GM12872 (cell line): ENCODE data around the gene APOC3.
A peak's percentile ranks its signal among the peaks of the same experiment; 100 is the strongest.

Experiments used
- CTCF ChIP-seq: IDR thresholded peaks from 3 replicates; pipeline ENCODE4 v1.5.1; 2011; ENCODE audit warnings: low read depth, mild to moderate bottlenecking, low read length, moderate library complexity; ENCODE audit not compliant: insufficient read depth

APOC3 gene

GRCh38 chr11:116874251-116874650, 44.5 kb downstream of the APOC3 start:
- TF ChIP-seq CTCF, result no peak

DNA sequence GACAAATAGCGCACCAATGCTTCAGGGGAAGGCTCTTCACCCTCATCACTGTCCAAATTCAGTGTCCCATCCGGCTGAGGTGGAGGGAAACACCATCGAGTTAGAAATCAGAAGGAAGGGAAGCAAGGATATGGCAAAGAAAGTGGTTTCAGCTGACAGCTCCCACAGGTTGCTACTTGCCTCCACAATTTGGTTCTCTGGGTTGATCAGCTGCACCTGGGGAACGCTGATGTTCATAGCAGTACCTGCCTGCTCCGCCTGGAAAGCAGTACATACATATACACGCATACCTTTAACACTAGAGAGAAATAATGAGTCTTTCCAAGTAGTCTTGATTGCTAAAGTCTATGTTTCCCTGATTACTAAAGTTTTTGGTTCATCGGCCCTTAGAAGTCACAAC, 45.5 kb downstream of the APOC3 start:
- TF ChIP-seq CTCF, result no peak

DNA sequence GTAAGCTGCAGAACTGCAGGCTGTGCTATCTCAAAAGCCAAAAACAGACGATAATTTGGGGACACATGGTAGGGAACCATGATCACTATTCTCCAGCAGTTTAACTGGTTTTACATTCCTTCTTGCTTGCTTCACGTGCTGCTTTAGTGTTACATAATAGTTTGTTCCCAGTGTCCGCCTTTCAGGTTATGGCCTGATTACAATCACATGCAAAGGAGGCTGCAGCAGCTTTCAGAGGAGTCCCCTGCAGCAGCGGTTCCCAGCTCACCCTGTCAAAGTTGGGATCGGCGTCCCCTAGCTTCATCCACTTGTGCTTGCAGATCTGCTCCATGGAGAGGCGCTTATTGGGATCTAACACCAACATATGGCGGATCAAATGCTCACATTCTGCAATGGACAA, 46.9 kb downstream of the APOC3 start:
- TF ChIP-seq CTCF, result no peak

DNA sequence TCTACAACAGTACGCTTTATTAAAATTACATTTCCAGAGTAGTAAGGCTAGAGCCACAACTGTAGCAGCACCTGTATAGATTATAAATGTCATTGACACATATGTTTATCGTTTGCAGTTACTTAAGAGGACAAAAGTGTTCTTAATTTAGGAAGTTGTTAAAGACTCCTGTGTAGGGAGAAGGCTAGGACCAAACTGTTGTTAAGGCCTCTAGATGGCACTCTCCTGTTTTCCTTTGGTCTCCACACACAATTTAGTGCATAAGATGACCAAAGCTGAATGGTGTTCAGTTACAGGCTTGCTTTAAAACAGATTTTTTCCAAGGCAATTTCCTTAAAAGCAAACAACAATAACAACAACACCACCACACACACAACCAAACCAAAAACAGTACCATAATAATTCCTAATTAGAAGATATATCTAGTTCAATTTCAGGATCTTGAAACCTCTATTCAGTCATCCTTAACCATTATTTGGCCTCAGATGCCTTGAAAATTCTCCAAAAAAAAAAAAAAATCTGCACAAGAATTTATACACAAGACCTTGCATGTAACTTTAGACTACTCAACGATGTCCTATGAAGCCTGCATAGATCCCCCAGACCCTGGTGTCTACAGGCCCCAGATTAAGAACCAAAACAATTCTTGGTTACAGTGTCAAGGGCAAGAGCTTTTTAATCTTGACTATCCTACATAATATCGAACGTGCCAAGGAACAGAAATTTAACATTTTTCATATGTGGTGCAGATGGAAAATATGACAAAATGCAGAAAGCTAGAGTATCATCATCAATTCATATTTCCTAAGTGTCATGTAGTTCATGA, 50.3 kb downstream of the APOC3 start:
- peak; percentile 73 for TF ChIP-seq CTCF

GRCh38 chr11:116881143-116881542, 51.4 kb downstream of the APOC3 start:
- TF ChIP-seq CTCF, result no peak

- no peak for TF ChIP-seq CTCF
Measured at GRCh38 chr11:116882386-116882785, 52.7 kb downstream of the APOC3 start.
